ACHN (cell line): ENCODE results near the gene HIRA.
"Not testable (repeated sequence)": the region's sequence is repeated elsewhere in the genome, so short reads cannot be mapped to it uniquely, and the experiment has no call there.

ENCODE experiments used
- DNase-seq: peaks from one replicate; pipeline ENCODE4 v3.0.0-alpha.2; 2015
- in situ Hi-C: cut with HindIII; loops from 2 replicates; pipeline ENCODE4 v1.10.0; 2017; ENCODE audit warnings: low sequenced_read_pairs, low pct_ligation_motif_present, low pct_unique_long_range_greater_than_20kb

The HIRA gene

DNA sequence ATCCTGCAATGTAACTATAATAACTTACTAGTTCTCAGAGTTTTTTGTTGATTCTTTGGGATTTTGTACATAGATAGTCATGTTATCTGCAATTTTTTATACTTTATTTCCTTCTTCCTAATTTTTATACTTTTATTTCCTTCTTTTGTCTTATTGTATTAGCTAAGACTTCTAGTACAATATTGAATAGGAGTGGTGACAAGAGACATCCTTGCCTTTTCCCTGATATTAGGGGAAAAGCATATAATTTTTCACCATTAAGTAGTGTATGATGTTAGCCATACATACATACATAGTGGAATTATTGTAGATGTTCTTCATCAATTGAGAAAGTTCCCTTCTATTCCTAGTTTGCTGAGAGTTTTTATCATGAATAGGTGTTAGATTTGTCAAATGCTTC lies 112.3 kb downstream of the HIRA start:
- DNase-seq, result no peak
- in situ Hi-C loops, result no loop called here

DNA sequence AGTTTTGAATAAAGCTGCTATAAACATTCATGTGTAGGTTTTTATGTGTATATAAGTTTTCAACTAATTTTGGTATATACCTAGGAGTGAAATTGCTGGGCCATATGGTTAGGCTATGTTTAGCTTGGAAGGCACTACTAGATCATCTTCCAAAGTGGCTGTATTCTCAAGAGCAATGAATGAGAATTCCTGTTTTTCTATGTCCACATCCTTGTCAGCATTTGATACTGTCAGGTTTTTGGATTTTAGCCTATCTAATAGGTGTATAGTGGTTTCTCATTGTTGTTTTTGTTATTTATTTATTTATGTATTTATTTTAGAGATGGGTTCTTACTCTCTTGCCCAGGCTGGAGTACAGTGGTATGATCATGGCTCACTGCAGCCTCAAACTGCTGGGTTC lies 113.7 kb downstream of the HIRA start:
- in situ Hi-C loops, result no loop called here
- DNase-seq, result no peak

DNA sequence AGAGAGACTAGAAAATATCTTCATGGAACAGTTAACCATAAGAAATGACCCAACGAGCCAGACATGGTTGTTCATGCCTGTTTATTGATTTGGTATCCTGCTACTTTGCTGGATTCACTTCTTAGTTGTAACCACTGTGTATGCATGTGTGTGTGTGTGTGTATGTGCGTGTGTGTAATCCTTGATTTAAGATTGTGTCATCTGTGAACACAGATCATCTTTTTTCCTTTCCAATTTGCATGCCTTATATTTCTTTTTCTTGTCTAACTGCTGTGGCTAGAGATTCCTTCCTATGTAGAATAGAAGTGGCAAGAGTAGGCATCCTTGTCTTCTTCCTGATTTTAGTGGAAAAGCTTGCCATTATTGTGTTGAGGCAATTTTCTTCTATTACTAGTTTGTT lies 123.7 kb downstream of the HIRA start:
- in situ Hi-C loops, result no loop called here

DNA sequence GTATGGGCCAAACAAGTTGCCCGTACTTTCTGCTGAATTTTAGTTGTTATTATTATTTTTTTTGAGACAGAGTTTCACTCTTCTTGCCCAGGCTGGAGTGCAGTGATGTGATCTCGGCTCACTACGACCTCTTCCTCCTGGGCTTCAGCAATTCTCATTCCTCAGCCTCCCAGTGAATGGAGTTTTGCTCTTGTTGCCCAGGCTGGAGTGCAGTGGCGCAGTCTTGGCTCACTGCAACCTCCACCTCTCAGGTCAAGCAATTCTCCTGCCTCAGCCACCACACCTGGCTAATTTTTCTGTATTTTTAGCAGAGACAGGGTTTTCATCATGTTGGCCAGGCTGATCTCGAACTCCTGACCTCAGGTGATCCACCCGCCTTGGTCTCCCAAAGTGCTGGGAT lies 125.0 kb downstream of the HIRA start:
- in situ Hi-C loops, DNase-seq: not testable (repeated sequence)

More for the DNA sequence above, 123.7 kb downstream of the HIRA start:
- no peak for DNase-seq

DNA sequence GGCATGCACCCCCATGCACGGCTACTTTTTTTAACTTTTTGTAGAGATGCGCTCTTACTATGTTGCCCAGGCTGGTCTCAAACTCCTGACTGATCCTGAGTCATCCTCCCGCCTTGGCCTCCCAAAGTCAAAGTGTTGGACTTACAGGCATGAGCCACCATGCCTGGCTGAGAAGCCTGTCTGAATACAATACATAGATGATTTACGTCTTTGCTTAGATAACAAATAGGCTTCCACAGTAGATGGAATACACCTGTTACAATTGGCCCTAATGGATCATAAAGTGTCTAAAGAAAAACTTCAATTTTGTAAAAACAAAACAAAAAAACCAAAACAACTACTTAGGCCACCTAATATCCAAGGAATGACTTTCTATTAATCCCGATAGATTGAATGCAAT lies 127.0 kb downstream of the HIRA start:
- DNase-seq, result no peak
- in situ Hi-C loops, result no loop called here

DNA sequence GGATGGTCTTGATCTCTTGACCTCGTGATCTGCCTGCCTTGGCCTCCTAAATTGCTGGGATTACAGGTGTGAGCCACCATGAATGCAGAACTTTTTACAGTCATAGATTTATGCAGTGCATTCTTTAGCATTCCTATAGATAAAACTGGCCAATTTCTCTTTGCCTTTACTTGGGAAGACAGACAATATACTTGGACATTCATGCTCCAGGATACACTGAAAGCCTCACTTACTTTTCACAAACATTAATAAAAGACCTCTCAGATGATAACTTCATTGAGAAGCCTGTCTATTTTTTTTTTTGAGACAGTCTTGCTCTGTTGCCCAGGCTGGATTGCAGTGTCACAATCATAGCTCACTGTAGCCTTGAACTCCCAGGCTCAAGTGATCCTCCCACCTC lies 127.7 kb downstream of the HIRA start:
- DNase-seq, result no peak
- in situ Hi-C loops, result no loop called here

DNA sequence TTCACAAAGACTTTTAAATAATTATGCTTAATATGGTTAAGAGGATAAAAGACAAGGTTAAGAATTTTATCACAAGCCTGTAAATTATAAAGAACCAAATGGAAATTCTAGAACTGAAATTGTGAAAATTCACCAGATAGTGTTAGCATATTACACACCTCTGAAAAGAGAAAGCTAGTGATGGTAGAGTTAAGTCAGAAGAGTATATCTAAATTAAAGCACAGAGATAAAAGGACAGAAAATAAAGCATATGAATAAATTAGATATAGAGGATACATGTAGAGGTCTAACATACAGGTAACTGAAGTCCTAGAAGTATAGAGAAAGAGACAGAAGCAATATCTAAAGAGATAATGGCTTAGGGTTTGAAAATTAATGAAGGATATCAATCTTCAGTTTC lies 135.8 kb downstream of the HIRA start:
- in situ Hi-C loops, result no loop called here
- DNase-seq, result no peak

DNA sequence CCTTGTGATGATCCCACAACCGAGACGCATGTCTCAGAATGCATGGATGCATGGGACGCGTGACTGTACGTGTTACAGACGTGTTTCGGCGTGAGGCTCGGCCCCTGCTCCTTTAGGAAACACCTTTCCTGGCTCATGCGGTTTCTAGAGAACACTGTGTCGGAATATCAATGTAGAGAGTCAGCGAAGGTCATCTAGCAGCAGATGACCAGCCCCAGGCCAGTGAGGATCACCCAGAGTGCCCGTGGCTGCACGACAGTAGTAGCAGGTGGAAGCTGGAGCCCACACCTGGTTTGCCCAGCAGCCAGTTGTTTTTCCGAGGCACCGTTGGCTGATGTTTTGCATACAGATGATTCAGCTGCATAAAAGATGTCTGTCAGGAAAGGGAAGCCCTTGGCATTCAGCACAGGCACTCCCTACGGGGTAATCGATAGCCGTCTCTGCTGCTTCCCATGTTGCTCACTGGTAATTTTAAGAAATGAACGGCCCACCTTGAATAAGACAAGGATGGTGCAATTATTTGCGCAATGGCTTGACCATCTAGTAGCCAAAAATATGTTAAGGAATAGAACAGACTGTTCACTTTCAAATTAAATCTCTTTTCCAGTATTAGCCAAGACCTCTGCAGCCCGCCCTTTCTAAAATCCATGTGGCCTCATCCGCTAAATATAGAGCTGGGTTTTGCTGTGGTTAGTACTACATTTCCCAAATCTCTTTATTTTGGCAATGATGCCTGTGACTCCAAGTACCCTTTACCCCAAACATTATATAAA lies 138.9 kb downstream of the HIRA start:
- DNase-seq, result no peak
- in situ Hi-C loops, result no loop called here

DNA sequence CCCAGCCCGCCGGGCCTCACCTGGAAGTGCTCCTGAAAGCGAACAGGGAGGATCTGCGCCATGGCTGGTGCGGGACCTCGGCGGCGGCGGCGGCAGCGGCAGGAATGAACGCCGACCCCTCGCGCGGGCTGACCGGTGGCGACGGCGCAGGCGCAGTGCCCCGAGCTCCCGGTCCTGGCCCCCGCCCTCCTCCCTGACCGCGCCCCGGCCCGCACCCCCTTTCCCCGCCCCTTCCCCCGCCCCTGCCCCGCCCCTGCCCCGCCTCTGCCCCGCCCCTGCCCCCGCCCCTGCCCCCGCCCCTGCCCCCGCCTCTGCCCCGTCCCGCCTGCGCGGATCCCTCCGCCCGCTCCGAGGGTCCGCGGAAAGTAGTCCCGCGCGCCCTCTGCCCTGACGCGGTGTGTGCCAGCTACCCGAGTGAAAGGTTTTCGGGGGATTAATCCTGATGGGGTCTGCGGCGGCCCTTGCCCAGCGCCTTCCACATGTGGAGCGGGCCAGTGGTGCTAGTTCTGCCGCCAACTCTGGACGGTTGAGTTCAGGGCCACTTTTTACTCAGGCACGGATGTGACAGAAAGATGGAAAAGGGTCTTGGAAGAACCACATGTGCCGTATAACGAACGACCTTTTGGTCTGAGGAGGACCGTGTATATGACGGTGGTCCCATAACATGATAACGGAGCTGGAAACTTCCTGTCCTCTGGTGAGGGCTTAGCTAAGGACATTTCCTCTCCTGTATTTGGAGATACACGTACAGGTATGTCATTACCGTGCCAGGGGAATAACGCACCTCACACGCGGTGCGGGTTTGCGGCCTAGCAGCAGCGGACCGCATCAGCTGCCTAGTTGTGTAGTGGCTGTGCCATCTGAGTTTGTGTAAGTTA lies 139.7 kb downstream of the HIRA start, which contains the start of gene CLTCL1:
Gene CLTCL1, minus strand, starts transcription at position 140 of the 878 bp plus-strand sequence. Its CDS starts 78 bp downstream, at position 62.
- in situ Hi-C loops, result no loop called here
- peak; percentile 70 for DNase-seq

DNA sequence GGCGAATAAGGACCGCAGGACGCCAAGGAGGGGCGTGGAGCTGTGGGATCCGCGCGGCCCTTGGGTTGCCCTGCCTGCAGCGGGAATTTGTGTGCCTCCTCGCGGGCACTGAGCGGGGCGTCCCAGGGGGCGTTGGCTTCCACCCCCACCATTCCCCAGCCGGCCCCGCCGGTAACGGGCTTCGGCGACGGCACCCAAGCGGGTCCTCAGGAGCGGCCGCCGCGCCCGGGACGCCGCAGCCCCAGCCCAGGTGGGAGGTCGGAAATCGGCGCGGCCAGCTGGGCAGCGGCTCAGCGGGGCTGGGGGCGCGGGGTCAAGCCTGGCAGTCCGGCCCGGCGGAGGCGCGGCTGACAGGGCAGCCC lies 140.3 kb downstream of the HIRA start:
- DNase-seq, result peak; percentile 50
- in situ Hi-C loops, result no loop called here

DNA sequence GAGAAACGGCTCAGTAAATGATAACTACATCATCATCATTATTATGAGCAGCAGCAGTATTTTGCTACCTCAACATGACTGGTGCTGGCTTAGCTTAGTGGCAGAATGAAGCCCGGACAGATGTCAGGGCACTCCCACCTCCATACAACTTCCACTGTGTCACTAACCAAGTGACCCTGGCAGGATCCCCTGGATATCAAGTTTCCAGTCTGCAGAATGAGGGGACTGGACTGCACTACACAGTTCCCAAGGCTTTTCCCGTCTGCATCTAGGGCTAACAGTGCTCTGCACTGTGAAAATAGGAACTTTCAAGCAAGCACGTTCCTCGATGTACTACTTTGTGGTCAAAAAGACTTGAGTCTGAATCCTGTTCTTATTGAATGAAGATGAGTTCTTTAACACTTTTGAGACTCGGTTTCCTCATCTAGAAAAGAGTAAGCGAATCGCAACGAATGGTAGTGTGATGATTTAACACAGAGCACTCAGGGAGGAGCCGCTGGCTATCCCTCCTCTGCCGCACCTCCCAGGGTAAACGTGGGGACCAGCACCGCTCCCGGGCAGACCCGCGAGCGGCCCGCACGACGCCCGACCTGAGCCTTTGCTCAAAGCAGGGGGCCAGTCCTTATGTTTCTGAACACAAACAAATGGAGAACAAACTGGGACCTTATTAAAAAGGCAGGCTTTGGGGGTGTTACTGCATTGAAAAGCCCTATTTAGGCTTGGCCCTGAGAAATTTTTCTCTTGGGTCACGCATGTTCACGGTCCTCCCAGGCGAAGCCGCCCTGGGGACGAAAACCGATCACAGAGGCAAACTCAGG lies 140.9 kb downstream of the HIRA start:
- in situ Hi-C loops, result no loop called here
- DNase-seq, result peak; percentile 27

DNA sequence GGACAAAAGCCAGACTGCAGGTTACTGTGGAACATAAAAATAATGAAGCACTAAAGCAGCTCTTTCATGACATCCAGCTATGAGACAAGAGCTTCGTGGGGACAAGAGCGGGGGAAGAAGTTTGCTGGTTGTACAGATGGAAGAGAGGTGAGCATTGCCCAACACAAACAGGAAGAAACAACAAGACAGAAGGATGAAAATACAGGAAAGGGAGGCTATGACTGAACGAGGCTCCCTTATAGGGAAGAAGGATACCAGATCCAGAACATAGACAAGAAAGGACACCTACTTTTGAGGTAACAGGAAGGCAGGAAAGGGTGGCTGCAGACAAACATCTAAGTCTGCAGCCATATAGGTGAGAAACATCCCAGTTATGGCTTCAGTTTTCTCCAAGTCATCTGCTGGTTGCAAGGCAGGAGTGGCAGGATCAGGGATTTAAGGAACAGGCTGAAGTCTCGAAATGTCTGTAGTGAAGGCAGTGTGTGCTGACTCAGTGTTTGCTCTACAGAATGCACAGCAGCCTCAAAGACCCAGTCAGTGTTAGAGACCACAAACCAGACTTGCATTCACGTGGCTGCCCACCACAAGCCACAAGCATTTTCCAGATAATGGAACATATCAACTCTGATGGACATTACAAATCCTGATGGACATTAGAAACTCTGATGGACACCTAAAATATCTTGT lies 141.9 kb downstream of the HIRA start:
- in situ Hi-C loops, result no loop called here

DNA sequence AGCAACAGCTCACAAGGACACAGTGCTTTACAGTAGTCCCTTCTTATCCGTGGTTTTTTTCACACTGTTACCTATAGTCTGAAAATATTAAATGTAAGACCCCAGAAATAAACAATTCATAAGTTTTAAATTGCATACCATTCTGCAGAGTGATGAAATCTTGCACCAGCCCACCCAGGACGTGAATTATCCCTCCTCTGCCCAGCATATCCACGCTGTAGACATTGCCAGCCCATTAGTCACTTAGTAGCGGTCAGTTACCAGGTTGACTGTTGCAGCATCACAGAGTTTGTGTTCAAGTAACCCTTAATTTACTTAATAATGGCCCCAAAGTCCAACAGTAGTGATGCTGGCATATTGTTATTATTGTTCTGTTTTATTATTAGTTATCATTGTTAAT lies 143.6 kb downstream of the HIRA start:
- in situ Hi-C loops, result no loop called here
- peak; percentile 80 for DNase-seq

More for the DNA sequence above, 141.9 kb downstream of the HIRA start:
- peak; percentile 76 for DNase-seq

DNA sequence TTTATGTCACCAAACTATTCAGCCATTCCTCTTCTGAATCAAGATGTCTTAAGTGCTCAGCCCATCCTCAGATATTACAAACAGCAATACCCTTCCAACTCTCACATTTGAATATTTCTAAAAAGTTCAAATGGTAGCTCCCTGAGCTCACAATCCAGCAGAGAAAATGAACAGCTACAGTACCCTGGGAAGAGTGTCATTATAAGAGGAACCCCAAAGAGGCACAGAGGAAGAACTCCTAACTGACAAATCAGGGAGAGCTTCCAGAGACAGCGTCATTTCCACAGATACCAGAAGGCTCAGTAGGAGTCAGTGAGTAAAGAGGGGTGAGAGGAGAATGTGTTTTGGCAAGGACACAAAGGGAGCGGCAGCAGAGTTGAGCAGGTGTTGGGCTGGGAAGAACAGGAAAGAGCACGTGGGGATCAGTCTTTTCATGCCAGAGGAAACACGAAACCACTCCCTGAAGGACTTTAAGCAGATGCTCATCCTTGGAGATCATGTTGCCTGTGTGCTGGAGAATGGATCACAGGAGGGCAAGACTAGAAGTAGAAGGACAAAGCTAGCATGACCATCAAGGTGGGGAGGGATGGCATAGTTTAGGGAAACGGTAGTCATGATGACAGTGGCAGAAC lies 144.3 kb downstream of the HIRA start:
- DNase-seq, result peak; percentile 69
- in situ Hi-C loops, result no loop called here

DNA sequence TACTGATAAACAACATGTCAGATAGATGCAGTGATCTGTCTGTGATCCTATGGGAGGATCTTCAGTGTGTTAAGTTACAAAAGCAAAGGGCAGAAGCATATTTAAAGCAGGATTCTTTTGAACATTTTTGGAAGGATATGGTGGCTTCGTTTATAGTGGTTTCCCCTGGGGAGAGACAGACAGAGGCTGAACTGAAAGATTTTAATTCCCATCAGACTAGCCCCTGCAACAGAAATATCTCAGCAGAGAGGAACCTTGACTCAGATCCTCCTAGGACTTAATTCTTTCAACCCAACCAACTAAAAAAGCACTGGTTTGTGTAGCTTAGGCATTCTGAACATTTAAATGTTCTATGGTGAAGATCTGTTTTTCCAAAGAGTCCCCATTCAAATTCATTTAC lies 145.7 kb downstream of the HIRA start:
- in situ Hi-C loops, result no loop called here
- DNase-seq, result no peak
